Mesodermal cell (in vitro differentiated cells): ENCODE results near the gene PROS1.

Source experiments
- H3K27ac ChIP-seq: 2 replicates; pipeline ENCODE4 v1.7.0; 2013; ENCODE audit warnings: mild to moderate bottlenecking, low read depth, low read length, moderate library complexity; ENCODE audit not compliant: severe bottlenecking
- H3K36me3 ChIP-seq: 2 replicates; pipeline ENCODE4 v1.7.1; 2013; ENCODE audit warnings: mild to moderate bottlenecking, low read length, moderate library complexity; ENCODE audit not compliant: control insufficient read depth, insufficient read depth
- H3K4me1 ChIP-seq: one replicate; pipeline ENCODE4 v1.7.1; 2013; ENCODE audit warnings: mild to moderate bottlenecking, low read length; ENCODE audit not compliant: insufficient read depth, control insufficient read depth, poor library complexity, severe bottlenecking
- H3K4me3 ChIP-seq: 2 replicates; pipeline ENCODE4 v1.7.0; 2013; ENCODE audit warnings: low read length, control low read depth, mild to moderate bottlenecking; ENCODE audit not compliant: insufficient read depth, poor library complexity, severe bottlenecking; ENCODE audit errors: extremely low read depth
- H3K9me3 ChIP-seq: 2 replicates; pipeline ENCODE4 v1.7.1; 2013; ENCODE audit warnings: mild to moderate bottlenecking, low read length, moderate library complexity; ENCODE audit not compliant: control insufficient read depth
- WGBS, 2 experiments: methylation state at CpG; one replicate each; pipeline ENCODE4 v1.1.5; 2013; ENCODE audit warnings: missing lambda C conversion rate in 2 of 2; ENCODE audit not compliant: insufficient coverage in 2 of 2; 5-methylcytosine and 5-hydroxymethylcytosine counted together

The PROS1 gene

DNA sequence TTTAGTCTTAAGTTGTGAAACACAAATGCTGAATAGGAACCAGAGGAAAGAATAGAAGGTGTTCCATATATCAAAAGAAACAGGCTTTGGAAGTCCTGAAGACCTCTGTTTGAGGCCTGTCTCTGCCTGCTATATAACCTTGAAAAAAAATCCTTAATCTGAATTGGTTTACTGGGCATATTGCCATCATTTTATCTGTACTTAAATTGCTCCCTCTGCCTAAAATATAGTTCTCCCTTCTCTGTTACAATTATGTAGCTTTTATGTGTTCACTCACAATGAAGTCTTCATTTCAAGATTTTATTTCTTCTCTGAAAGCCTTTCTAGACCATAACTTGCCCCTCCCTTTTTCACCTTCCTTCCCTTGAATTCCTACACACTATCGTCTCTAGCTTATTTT, 27.5 kb upstream of the PROS1 start:
- no CpG with 5 or more reads among the region's 1 CpG for WGBS, 2 experiments
- Histone ChIP-seq H3K4me3 (no peak overlapping the region), H3K27ac (no peak overlapping the region), H3K36me3 (peaks cover 14% of the 10 kb centered on the region), H3K4me1 (no peaks in the 10 kb centered on the region), H3K9me3 (no peaks in the 10 kb centered on the region)

DNA sequence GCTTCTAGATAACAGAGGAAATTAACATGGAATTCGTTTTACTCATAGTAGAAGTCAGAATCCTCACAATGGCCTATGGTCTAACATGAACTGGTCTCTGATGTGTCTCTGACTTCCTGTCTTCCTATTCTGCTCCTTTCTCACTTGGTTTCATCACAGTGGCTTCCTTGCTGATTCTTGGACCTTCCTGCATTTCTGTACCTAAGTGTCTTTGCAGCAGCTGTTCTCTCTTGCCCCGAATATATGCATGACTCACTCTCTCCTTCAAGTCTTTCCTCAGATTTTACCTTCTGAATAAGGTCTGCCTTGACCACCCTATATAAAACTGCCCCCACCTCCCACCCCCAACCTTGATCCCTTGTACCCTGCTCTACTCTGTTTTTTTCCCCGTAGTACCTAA, 20.4 kb upstream of the PROS1 start:
- H3K9me3 ChIP-seq = no peaks in the 10 kb centered on the region
- H3K4me1 ChIP-seq = peaks cover 10% of the 10 kb centered on the region
- H3K36me3 ChIP-seq = peaks cover 13% of the 10 kb centered on the region
- no peak overlapping the region for H3K4me3 ChIP-seq
- WGBS, 2 experiments = 82 to 96% methylated on average over 2 of the region's 3 CpGs
- H3K27ac ChIP-seq = no peak overlapping the region

GRCh38 chr3:93992207-93992606, 18.5 kb upstream of the PROS1 start:
- Histone ChIP-seq H3K4me3 (no peak overlapping the region), H3K27ac (no peak overlapping the region), H3K9me3 (no peaks in the 10 kb centered on the region), H3K36me3 (peaks cover 10% of the 10 kb centered on the region), H3K4me1 (peaks cover 22% of the 10 kb centered on the region)
- 88 to 100% methylated on average over 1 of the region's 3 CpGs for WGBS, 2 experiments

DNA sequence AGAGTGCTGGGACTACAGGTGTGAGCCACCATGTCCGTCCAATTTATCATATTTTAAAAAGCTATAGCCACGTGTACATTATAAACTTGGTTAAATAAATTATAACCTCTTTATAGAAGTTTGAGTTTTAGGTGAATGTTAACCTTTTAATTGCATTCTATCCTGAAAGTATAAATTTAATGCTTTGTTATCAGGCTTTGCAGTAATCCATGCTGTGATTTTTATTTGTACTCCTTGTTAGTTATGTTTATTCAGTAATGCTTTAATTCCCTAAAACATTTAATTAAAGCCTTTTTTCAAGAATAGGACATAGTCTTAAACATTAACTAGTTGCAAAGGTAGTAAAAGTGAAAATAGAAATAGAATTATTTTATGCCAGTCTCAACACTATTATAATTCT, 17.9 kb upstream of the PROS1 start:
- no peak overlapping the region for H3K4me3 ChIP-seq
- WGBS, 2 experiments = no CpG with 5 or more reads among the region's 2 CpGs
- H3K27ac ChIP-seq = no peak overlapping the region
- H3K36me3 ChIP-seq = peaks cover 7% of the 10 kb centered on the region
- peaks cover 22% of the 10 kb centered on the region for H3K4me1 ChIP-seq
- H3K9me3 ChIP-seq = no peaks in the 10 kb centered on the region

- H3K36me3 ChIP-seq = no peaks in the 10 kb centered on the region
- no peak overlapping the region for H3K4me3 ChIP-seq
- no peaks in the 10 kb centered on the region for H3K9me3 ChIP-seq
- H3K4me1 ChIP-seq = peaks cover 22% of the 10 kb centered on the region
- H3K27ac ChIP-seq = no peak overlapping the region
- 81 to 86% methylated on average over 3 of the region's 3 CpGs for WGBS, 2 experiments
These were observed 15.5 kb upstream of the PROS1 start for GRCh38 chr3:93989241-93989640.

DNA sequence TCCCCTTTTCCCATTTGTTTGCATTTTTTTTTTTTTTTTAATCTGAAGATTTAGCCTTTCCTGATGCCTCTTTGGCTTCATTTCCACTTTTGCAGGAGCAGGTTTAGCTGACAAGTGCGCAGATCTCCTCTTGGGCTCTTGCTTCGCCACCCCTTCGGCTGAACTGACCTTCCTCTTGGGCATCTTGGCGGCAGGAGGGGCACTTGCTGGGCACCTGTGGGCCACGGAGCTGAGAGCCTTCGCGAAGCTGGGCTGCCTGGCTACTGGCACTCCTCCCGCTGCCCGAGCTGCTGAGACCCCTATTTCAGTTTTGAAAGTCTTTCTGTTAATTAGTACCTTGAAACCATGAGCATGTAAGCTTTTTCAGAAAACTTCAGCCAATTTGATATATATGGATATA, 15.1 kb upstream of the PROS1 start:
- H3K4me3 ChIP-seq = no peak overlapping the region
- WGBS, 2 experiments = 96 to 98% methylated on average over 4 to 9 of the region's 9 CpGs

GRCh38 chr3:93988283-93988682, 14.6 kb upstream of the PROS1 start:
- Histone ChIP-seq H3K4me3 (no peak overlapping the region), H3K4me1 (peaks cover 22% of the 10 kb centered on the region), H3K36me3 (no peaks in the 10 kb centered on the region), H3K9me3 (no peaks in the 10 kb centered on the region), H3K27ac (peak overlapping the region; percentile 47)

More for the DNA sequence above, 15.1 kb upstream of the PROS1 start:
- H3K27ac ChIP-seq = no peak overlapping the region
- H3K4me1 ChIP-seq = peaks cover 22% of the 10 kb centered on the region
- H3K36me3 ChIP-seq = no peaks in the 10 kb centered on the region
- no peaks in the 10 kb centered on the region for H3K9me3 ChIP-seq

- Histone ChIP-seq H3K4me3 (no peak overlapping the region), H3K9me3 (no peaks in the 10 kb centered on the region)
- WGBS, 2 experiments = 90 to 93% methylated on average over 1 to 4 of the region's 5 CpGs
These were observed 10.9 kb upstream of the PROS1 start for GRCh38 chr3:93984618-93985017.

DNA sequence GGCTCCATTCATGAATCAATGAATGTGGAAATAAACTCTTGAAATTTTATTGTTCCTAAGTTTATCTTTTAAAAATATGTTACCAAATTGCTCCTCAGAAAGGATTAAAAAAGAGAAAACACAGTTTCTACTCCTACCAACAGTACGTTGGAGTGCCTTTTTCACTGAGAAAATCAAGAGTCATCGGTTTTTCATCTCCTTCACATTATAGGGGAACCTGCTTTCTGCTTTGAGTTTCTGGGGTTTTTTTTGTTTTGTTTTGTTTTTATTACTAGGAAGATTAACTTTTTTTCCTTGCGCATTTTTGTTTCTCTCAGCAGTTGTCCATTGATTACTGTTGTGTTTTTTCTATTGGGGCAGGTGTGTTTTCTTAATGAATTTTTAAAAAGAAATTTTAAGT, 9.7 kb upstream of the PROS1 start:
- 100% methylated on average over 1 of the region's 3 CpGs; no CpG with 5 or more reads in 1 of the 2 experiments for WGBS, 2 experiments
- Histone ChIP-seq H3K9me3 (no peaks in the 10 kb centered on the region), H3K4me1 (peaks cover 5% of the 10 kb centered on the region), H3K36me3 (no peaks in the 10 kb centered on the region), H3K4me3 (no peak overlapping the region), H3K27ac (no peak overlapping the region)

More at GRCh38 chr3:93984618-93985017, 10.9 kb upstream of the PROS1 start:
- H3K27ac ChIP-seq = no peak overlapping the region
- no peaks in the 10 kb centered on the region for H3K36me3 ChIP-seq
- peaks cover 17% of the 10 kb centered on the region for H3K4me1 ChIP-seq

DNA sequence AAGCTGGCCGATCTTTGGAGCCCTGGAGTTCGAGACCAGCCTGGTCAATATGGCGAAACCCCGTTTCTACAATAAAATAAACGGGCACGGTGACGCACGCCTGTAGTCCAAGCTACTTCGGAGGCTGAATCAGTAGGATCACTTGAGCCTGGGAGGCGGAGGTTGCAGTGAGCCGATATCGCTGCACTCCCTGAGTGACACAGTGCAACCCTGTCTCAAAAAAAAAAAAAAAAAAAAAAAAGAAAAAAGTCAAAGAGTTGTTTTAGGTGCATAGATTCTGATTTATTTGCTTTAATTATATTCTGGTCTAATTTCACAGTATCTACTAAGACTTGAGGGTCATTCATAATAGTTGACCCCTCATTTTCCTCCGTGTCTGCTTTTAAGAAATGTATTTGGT, 8.0 kb upstream of the PROS1 start:
- 92 to 93% methylated on average over 9 of the region's 13 CpGs for WGBS, 2 experiments
- Histone ChIP-seq H3K27ac (no peak overlapping the region), H3K4me1 (no peaks in the 10 kb centered on the region), H3K9me3 (no peaks in the 10 kb centered on the region), H3K4me3 (peak overlapping the region; percentile 90), H3K36me3 (no peaks in the 10 kb centered on the region)

GRCh38 chr3:93979850-93980676, 6.4 kb upstream of the PROS1 start, which contains the start of gene ARL13B:
ARL13B (plus strand) TSS chr3:93980155; CDS start chr3:93980424, 269 bp downstream.
- H3K4me3 ChIP-seq = peak within 1 kb of the TSS; percentile 90
- no peaks in the 10 kb centered on the region for H3K4me1 ChIP-seq
- H3K27ac ChIP-seq = peak within 1 kb of the TSS; percentile 96
- WGBS, 2 experiments = 0% methylated on average over 28 to 54 of the region's 66 CpGs
- H3K36me3 ChIP-seq = no peaks in the 10 kb centered on the region
- no peaks in the 10 kb centered on the region for H3K9me3 ChIP-seq
